Neural progenitor cell (in vitro differentiated cells): ENCODE measurements around the gene GNAQ.

Experiments used
- EZH2 ChIP-seq: fragments of 200-600 bp; sonication (generic); IDR thresholded peaks from 2 replicates; pipeline ENCODE4 v1.6.1; 2017; ENCODE audit warnings: antibody characterized with exemption, mild to moderate bottlenecking, moderate library complexity
- EZH2phosphoT487 ChIP-seq: fragments of 200-600 bp; sonication (generic); IDR thresholded peaks from 2 replicates; pipeline ENCODE4 v1.6.1; 2017; ENCODE audit warnings: antibody characterized with exemption
- TF ChIP-seq, protein P1 (sequence below): fragments of 200-600 bp; sonication (generic); IDR thresholded peaks from 2 replicates; pipeline ENCODE4 v1.5.1; 2017; ENCODE audit warnings: antibody characterized with exemption, mild to moderate bottlenecking

DNA sequence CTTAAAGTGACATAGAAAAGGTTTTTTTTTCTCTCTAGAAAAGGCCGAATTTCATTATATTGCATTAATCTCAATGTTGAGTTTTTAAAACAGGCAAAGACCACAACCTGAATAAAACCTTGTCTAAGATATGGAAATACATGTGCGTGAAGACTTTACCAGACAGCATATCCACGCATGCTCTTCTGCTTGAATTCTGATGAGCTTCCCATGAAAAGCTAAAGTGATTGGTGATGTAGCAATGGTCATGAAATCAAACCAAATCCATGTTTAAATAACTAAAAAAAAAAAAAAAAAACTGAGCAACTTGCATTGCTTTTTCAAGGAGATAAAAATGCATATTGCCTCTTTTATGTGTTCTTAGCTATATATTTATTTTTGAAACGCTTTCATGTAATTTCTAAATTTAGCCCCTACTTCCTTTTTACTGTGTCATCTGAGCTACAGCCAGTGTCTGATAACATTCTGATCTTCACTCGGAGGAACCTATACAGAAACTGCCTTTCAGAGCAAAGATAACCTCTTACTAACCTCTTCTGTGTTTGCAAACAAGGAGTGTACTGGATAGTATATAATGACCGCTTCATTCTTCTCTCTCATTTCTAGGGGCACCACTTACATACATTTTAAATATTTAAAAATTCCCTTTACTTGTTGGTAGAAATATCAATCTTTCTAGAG is 204.4 kb downstream of the GNAQ start:
- TF ChIP-seq, protein P1, sequence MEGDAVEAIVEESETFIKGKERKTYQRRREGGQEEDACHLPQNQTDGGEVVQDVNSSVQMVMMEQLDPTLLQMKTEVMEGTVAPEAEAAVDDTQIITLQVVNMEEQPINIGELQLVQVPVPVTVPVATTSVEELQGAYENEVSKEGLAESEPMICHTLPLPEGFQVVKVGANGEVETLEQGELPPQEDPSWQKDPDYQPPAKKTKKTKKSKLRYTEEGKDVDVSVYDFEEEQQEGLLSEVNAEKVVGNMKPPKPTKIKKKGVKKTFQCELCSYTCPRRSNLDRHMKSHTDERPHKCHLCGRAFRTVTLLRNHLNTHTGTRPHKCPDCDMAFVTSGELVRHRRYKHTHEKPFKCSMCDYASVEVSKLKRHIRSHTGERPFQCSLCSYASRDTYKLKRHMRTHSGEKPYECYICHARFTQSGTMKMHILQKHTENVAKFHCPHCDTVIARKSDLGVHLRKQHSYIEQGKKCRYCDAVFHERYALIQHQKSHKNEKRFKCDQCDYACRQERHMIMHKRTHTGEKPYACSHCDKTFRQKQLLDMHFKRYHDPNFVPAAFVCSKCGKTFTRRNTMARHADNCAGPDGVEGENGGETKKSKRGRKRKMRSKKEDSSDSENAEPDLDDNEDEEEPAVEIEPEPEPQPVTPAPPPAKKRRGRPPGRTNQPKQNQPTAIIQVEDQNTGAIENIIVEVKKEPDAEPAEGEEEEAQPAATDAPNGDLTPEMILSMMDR = no peak
- TF ChIP-seq EZH2 (no peak), EZH2phosphoT487 (no peak)
